Stimulated activated CD4-positive, alpha-beta T cell treated with anti-CD3 and anti-CD28 coated beads, TNF-alpha, amount 100 ng/mL, for 1 hour (primary cell): Measurements from ENCODE around the gene TUBGCP2.
"Not testable (repeated sequence)": the region's sequence is repeated elsewhere in the genome, so short reads cannot be mapped to it uniquely, and the experiment has no call there.

ENCODE experiments used
- DNase-seq, 3 donors: peaks; one replicate each; pipeline ENCODE4 v3.0.0-alpha.2; 2020; ENCODE audit warnings: low read depth in 3 of 3, low spot score in 1 of 3

The TUBGCP2 gene

DNA sequence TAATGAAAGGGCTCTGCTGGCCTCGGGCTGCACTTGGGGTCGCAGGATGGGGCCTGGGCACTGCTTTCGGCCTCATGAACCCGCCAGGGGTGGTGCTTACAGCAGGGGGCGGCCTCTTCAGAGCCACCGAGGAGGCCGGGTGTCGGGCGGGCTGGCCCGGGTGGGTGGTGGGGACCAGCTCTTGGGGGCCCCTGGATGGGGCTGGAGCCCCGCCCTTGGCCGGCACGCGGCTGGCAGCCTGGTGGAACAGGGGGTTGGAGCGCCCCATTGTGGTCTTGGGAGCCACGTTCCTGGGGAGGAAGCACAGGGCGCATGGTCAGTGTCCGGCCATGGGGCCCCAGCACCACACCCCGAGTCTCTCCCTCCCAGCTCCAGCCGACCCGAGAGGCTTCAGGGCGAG lies 40.8 kb downstream of the TUBGCP2 start:
- no peak for DNase-seq

DNA sequence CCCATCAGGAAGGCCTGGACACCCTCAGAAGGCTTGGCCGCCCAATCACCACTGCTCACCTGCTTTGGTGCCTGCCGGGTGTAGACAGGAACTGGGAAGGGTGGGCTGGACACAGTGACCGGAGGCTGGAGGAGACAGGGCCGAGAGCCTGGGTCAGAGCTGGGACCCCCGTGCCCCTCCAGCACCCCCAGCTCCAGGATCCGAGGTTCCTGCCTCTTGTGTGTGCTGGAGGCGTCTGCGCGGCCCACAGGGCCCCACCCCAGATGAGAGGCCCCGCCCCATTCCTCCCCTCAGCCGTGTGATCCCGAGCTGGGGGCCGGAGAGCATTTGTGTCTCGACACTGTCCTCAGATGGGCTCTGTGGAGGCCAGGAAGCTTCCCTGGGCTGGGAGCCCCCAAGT lies 41.4 kb downstream of the TUBGCP2 start:
- DNase-seq: no peak

DNA sequence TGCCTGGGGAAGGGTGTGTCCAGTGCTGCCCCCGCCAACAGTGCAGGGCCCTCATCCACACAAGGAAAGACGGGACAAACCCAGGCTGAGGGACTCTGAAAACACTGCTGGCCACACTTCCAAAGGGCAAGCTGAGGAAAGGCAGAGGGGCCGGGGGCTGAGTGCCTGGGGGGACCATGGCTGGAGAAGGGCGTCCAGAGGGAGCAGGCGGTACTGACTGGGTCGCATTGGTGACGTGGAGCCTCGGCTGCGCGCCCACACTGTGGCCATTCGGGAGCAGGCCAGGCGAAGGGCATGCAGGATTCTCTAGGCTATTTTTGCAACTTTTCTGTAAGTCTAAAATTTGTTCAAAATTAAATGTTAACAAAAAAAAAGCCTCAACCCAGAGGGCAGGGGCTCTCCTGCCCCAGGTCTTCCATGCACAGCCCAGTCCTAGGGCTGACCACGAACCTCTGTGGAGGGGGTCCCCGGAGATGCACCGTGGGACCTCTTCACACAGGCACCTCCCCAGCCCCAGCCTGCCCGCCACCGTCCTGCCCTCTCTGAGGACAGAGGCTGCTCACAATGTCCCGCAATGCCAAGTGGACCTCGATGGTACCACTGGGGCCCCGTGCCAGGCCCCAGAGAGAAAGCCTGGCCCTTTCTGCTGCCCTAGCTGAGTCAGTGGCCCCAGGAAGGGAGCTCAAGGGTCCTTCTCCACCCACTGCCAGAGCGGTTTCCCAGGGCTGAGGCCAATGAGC lies 42.4 kb downstream of the TUBGCP2 start:
- no peak for DNase-seq

DNA sequence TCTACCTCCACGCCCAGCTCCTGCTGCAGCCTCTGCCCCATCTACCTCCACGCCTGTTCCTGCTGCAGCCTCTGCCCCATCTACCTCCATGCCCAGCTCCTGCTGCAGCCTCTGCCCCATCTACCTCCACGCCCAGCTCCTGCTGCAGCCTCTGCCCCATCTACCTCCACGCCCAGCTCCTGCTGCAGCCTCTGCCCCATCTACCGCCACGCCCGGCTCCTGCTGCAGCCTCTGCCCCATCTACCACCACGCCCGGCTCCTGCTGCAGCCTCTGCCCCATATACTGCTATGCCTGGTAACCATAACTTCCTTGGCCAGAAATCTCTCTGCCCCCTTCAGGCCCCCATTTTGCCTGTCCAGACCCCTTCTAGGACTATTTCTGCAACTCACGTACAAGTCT lies 43.6 kb downstream of the TUBGCP2 start:
- not testable (repeated sequence) for DNase-seq

DNA sequence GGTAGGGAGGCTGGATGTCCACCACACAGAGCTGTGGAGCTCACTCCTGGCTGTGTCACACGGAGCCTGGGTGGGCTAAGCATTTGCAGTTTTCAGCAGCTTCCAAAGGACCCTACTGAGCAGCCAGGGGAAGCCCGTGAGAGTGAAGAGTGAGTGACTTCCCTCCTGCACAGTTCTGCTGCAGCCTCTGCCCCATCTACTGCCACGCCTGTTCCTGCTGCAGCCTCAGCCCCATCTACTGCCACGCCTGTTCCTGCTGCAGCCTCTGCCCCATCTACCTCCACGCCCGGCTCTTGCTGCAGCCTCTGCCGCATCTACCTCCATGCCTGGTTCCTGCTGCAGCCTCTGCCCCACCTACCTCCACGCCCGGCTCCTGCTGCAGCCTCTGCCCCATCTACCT lies 44.2 kb downstream of the TUBGCP2 start:
- DNase-seq: no peak

GRCh38 chr10:133263674-133264073 lies 45.0 kb downstream of the TUBGCP2 start:
- DNase-seq: no peak

DNA sequence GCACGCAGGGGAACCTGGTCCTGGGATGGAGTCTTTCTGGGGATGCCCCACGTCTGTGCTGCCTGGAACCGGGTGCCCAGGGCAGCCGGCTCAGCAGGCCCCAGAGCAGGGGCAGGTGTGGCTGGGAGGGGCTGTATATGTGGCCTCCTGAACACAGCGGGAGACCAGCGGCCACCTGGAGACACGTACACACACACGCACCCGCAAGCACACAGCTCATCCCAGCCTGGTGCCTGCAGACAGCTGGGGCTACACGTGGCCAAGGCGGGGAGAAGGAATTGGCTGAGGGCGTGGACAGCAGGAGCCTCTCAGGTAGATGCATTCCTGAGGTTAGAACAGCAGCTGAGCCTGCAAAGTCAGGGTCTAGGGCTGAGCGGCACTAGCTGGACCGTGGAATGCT lies 46.0 kb downstream of the TUBGCP2 start:
- DNase-seq: no peak

GRCh38 chr10:133261726-133262325 lies 46.8 kb downstream of the TUBGCP2 start:
- DNase-seq: peak; percentile 73 to 77 (median 75)

DNA sequence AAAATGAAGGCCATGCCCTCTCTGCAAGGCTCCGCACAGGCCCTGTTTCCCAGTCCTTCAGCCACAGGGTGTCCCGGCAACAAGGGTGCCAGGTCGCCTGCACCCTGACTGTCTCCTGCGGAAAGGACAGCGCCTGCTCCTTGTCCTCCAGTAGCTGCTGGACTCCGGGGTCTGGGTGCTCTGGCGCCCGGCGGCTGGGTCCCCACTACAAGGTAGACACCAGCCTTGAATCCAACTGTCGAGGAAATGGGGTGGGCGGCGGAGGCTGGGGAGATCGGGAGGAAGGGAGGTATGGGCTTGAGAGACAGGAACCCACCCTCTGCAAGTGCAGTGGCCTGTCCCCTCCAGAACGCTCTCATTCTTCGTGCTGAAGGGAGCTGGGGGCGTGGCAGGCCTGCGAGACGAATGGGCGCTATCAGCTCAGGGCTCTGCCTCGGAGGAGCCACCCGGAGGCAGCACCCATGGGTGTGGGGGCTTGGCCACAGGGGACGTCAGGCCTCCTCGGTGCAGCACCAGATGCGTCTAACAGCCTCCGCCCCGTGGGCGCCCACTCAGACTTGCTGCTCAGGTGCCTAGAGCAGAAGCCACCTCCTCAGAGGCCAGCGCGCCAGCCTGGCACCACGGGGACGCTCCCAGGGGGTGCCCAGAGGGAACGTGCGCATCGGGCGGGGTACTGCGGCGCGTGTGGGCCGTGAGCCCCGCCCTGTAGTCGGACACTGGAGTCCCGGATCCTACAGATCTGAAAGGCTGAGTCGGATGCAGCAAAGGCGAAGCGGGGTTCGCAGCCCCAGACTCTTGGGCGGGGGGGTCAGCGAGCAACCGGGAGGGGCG lies 47.6 kb downstream of the TUBGCP2 start:
- peak in 1 of 3 donors; percentile 51 for DNase-seq

- no peak for DNase-seq
Observed at GRCh38 chr10:133259602-133259989, 49.1 kb downstream of the TUBGCP2 start.

DNA sequence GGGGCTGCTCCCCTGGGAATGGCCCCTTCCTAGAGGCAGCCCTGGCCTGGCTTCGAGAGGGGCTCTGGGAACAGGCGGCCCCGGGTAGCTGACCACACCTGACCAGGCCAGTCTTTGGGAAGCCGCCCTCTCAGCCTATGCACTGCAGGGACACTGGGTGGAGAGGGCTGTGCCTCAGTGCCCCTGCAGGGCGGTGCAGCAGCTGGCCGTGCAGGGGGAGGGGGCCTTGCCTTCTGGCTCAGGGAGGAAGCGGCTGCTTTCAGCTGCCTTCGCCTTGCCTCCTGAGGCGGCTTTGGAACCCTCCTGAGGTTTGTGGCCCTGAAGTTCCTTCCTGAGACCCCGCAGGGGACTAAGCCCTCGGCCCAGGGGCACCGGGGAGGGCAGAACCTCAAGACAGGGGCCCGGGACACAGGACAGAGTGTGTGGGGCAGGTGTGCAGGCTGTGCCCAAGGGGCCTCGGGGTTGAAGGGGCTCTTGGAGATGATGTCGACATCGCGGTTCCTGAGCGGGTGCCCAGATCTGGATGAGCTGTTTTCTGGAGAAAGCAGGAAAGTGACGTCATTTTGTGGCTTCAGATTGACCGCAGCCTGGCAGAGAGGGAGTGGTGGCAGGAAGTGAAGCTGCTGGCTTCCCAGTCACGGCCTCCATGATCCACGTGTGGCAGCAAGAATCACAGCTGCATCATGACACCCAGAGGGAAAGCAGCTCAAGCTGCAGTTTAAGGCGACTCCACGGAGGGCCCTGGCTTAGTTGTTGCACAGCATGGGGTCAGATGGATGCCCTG lies 49.7 kb downstream of the TUBGCP2 start:
- peak in 2 of 3 donors; percentile 56 to 64 for DNase-seq

- DNase-seq: no peak
Observed at GRCh38 chr10:133258066-133258817, 50.4 kb downstream of the TUBGCP2 start.

DNA sequence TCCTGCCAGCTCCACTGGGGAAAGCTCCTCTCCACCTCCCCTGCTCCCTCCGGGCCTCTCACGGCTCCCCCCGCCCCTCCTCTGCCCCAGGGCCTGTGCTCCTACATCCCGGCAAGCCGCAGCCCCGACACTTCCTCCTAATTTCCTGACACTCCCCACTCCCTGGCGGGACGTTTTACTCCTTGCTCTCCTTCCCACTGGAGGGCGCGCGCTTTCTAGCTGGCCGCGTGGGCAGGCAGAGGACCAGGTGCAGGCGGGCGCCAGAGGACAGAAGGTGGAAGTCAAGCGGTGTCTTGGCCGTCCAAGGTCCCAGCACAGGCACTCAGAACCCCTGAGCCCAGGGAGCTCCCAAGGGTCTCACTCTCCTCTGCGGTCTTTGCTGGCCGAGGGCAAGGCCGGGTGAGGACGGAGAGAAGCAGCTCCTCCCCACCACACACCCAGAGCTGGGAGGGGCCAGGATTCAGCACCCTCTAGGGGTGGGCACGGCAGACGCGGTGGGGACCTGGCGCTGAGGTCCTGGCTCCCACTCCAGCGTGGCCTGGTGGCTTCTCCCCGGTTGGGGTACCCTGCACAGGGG lies 51.1 kb downstream of the TUBGCP2 start:
- DNase-seq: no peak

DNA sequence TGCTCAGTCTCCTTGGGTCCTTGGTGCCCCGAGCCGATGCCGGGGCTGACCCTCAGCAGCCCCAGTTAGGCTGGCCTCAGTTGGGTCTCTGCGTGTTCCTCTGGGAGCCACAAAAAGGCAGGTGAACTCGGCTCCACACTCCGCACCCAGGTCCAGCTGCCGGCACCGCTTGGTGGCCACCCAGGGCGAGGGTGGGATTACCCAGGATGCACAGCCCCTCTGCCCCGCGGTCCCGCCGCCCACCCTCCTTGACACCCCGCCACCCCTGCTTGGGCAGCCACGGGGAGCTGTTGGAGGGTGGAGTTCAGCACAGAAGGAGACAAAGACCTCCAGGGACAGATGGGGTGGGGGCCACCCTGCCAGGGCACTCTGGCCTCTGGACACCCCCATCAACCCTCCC lies 53.3 kb downstream of the TUBGCP2 start:
- DNase-seq: no peak

DNA sequence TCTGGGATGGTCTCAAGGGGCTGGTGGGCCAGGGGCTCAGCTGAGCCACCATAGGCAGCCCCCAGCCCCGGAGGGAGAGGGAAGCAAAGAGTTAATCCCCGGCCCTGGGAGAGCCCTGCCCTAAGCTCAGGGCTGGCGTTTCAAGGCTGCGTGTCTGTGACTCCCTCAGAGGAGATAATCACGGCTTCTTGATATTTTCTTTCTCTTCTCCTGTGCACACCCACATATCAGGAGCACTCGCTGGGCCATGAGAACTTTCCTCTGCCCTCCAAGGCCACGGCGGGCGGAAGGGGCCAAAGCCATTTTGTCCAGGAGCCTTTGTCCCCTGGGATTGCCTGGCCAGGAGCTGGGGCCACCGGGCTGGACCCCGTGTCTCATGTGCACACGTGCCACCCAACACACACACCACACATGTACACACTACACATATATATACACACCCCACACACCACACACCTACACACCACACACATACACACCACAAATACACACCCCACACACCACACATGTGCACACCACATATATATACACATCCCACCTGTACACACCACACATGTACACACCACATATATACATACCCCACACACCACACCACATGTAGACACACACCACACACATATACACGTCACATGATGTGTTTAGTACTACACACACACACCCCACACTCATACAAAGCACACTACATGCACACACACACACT lies 54.1 kb downstream of the TUBGCP2 start:
- DNase-seq: no peak

GRCh38 chr10:133253361-133253955 lies 55.2 kb downstream of the TUBGCP2 start:
- no peak for DNase-seq

DNA sequence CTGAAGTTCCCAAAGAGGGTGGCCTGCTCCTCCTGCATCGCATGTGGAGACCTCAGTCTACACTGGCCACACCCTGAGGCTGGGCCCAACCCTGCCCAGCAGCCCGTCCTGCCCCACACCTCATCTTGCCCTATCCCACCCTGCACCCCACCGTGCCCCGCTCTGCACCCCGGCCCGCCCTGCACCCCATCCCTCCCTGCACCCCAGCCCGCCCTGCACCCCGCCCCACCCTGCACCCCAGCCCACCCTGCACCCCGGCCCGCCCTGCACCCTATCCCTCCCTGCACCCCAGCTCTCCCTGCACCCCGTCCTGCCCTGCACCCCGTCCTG lies 56.5 kb downstream of the TUBGCP2 start:
- DNase-seq: no peak

GRCh38 chr10:133251388-133252222 lies 57.1 kb downstream of the TUBGCP2 start:
- no peak for DNase-seq
